Measurements from ENCODE around the gene UBE2V1. TPM values are rescaled to one million over a fixed set of nuclear protein-coding genes. Genes with fewer than 3 reads are reported as not detected.

Gene UBE2V1
- total RNA-seq, 2 experiments from 2014 or later: 57.3 to 143 TPM

GRCh38 chr20:50085481-50086365 lies 27.2 kb downstream of the UBE2V1 start:
- Histone ChIP-seq H3K9me3 (ENCODE audit: low read length) (no peaks in the 10 kb centered on the region), H3K4me2 (ENCODE audit: low read length) (peak overlapping the region; percentile 76), H4K20me1 (ENCODE audit: insufficient read depth, low read length) (no peaks in the 10 kb centered on the region), H3K27ac (ENCODE audit: low read depth, low read length, poor library complexity, severe bottlenecking) (peak overlapping the region; percentile 34), H3K4me1 (ENCODE audit: insufficient read depth, low read length, poor library complexity, severe bottlenecking) (peaks cover 16% of the 10 kb centered on the region), H3K4me3 (ENCODE audit: low read depth, low read length, poor library complexity, severe bottlenecking) (peak overlapping the region; percentile 53), H3K79me2 (ENCODE audit: insufficient read depth, low read depth, low read length) (no peaks in the 10 kb centered on the region), H2AFZ (ENCODE audit: low read length) (no peak overlapping the region), H3K36me3 (ENCODE audit: insufficient read depth, low read length) (peaks cover 52% of the 10 kb centered on the region), H3K9me2 (ENCODE audit: insufficient read depth, low read length) (no peaks in the 10 kb centered on the region)
- peak; percentile 76 for DNase-seq (ENCODE audit: low spot score)
- no TSS peak for BruUV-seq (replicated peaks)
- POLR2A ChIA-PET: interaction anchor here (0.6 to 1.0 kb wide), 5 partner anchors 15 to 87 kb away, joined by 3 to 8 read pairs (median 4); partner anchors contain the start of gene UBE2V1
- no peak for TF ChIP-seq EZH2phosphoT487 (IDR thresholded peaks at IDR 0.05; ENCODE audit: borderline replicate concordance, low read depth, low read length)
- peak; percentile 97 for TF ChIP-seq CTCF (conservative IDR thresholded peaks at IDR 0.05; ENCODE audit: low read length)
- intact Hi-C loops (cut with micrococcal nuclease; ENCODE audit: unreplicated experiment): loop anchor here (1.0 to 5.0 kb wide), 3 partner anchors 25 to 106 kb away; no protein-coding TSS in a partner anchor
- CTCF ChIA-PET (ENCODE audit: unreplicated experiment): interaction anchor here (0.5 to 0.8 kb wide), 2 partner anchors 14 to 407 kb away, joined by 3 to 5 read pairs; no protein-coding TSS in a partner anchor

GRCh38 chr20:50085146-50085480 lies 27.8 kb downstream of the UBE2V1 start:
- ChIA-PET CTCF (ENCODE audit: unreplicated experiment) (interaction anchor here (0.5 to 0.7 kb wide), 3 partner anchors 12 to 407 kb away, joined by 3 to 4 read pairs (median 3); no protein-coding TSS in a partner anchor), POLR2A (interaction anchor here (0.7 kb wide), 1 partner anchor 46 kb away, joined by 8 read pairs; no protein-coding TSS in a partner anchor)
- no peaks in the 10 kb centered on the region for H3K9me3 ChIP-seq (ENCODE audit: low read length)
- intact Hi-C loops (cut with micrococcal nuclease; ENCODE audit: unreplicated experiment): loop anchor here (1.0 to 5.0 kb wide), 2 partner anchors 82 to 106 kb away; no protein-coding TSS in a partner anchor
- H3K27ac ChIP-seq (ENCODE audit: low read depth, low read length, poor library complexity, severe bottlenecking): no peak overlapping the region
- TF ChIP-seq CTCF (conservative IDR thresholded peaks at IDR 0.05; ENCODE audit: low read length) (no peak), EZH2phosphoT487 (IDR thresholded peaks at IDR 0.05; ENCODE audit: borderline replicate concordance, low read depth, low read length) (no peak)
- H3K4me3 ChIP-seq (ENCODE audit: low read depth, low read length, poor library complexity, severe bottlenecking): no peak overlapping the region
- no peaks in the 10 kb centered on the region for H4K20me1 ChIP-seq (ENCODE audit: insufficient read depth, low read length)
- peaks cover 46% of the 10 kb centered on the region for H3K36me3 ChIP-seq (ENCODE audit: insufficient read depth, low read length)
- H3K9me2 ChIP-seq (ENCODE audit: insufficient read depth, low read length): no peaks in the 10 kb centered on the region
- peaks cover 16% of the 10 kb centered on the region for H3K4me1 ChIP-seq (ENCODE audit: insufficient read depth, low read length, poor library complexity, severe bottlenecking)
- DNase-seq (ENCODE audit: low spot score): no peak
- no TSS peak for BruUV-seq (replicated peaks)
- H3K4me2 ChIP-seq (ENCODE audit: low read length): peak overlapping the region; percentile 76; the same call in 1 of the 2 replicates
- no peak overlapping the region for H2AFZ ChIP-seq (ENCODE audit: low read length)
- H3K79me2 ChIP-seq (ENCODE audit: insufficient read depth, low read depth, low read length): no peaks in the 10 kb centered on the region
